Esophagus squamous epithelium (tissue), 5 donors: Measurements from ENCODE around the gene DAB1. TPM values are rescaled to one million over a fixed set of nuclear protein-coding genes. Genes with fewer than 3 reads are reported as not detected.

Experiments used
- DNase-seq: peaks from one replicate; lab custom pipeline; 2025; lab: John Stamatoyannopoulos, UW
- H3K27ac ChIP-seq, 4 donors: fragments of 200-600 bp; sonication (generic); one replicate each; pipeline ENCODE4 v1.5.1; 2016 to 2019; ENCODE audit warnings: mild to moderate bottlenecking in 1 of 4
- H3K27me3 ChIP-seq, 4 donors: fragments of 200-600 bp; sonication (generic); 1 replicate in 3 of 4; 2 replicates in 1 of 4; pipeline versions ENCODE4 v1.5.1 to v1.6.0; 2017 to 2021; ENCODE audit warnings: antibody characterized with exemption in 1 of 4
- H3K36me3 ChIP-seq, 3 donors: fragments of 200-600 bp; sonication (generic); one replicate each; pipeline ENCODE4 v1.5.1; 2016 to 2019
- H3K4me1 ChIP-seq, 3 donors: fragments of 200-600 bp; sonication (generic); one replicate each; pipeline ENCODE4 v1.5.1; 2017 to 2019
- H3K4me3 ChIP-seq, 4 donors: fragments of 200-600 bp; sonication (generic); 1 replicate in 3 of 4; 2 replicates in 1 of 4; pipeline ENCODE4 v1.5.1; 2016 to 2019; ENCODE audit warnings: mild to moderate bottlenecking in 2 of 4, moderate library complexity in 1 of 4
- H3K9me3 ChIP-seq, 3 donors: fragments of 200-600 bp; sonication (generic); one replicate each; pipeline ENCODE4 v1.5.1; 2016 to 2019
- POLR2A ChIP-seq, 4 donors: fragments of 450-650 bp; IDR thresholded peaks; one replicate each; pipeline ENCODE4 v1.6.1; 2017; ENCODE audit warnings: antibody characterized with exemption in 4 of 4, mild to moderate bottlenecking in 4 of 4, moderate library complexity in 3 of 4
- whole genome bisulfite sequencing, 2 donors: methylation state at CpG; one replicate each; pipeline ENCODE4 v1.1.5; 2018; 5-methylcytosine and 5-hydroxymethylcytosine counted together
- intact Hi-C: fragments of 100-400 bp; cut with DNase I; formaldehyde crosslinking; loops from one replicate; pipeline ENCODE4 v1.15.0; 2022
- total RNA-seq, 4 donors: library from RNA; depleted of rRNA; stranded (reverse); fragments of >200 nt; gene quantifications; one replicate each; pipeline ENCODE4 v1.1.0, GENCODE V29; 2016
- TF ChIP-seq, protein P1 (sequence below), 6 experiments: fragments of 450-650 bp in 4 of 6; fragments of 200-600 bp in 2 of 6; sonication (generic) in 2 of 6; IDR thresholded peaks; one replicate each; pipeline ENCODE4 v1.5.1; 2016 to 2019; ENCODE audit warnings: antibody characterized with exemption in 6 of 6, mild to moderate bottlenecking in 4 of 6, moderate library complexity in 4 of 6
- donor health status: DM: yes; HTN: yes; CAD: no.

Gene DAB1
- total RNA-seq, 4 donors from 2014 or later: under 0.01 TPM; not detected in 3

DNA sequence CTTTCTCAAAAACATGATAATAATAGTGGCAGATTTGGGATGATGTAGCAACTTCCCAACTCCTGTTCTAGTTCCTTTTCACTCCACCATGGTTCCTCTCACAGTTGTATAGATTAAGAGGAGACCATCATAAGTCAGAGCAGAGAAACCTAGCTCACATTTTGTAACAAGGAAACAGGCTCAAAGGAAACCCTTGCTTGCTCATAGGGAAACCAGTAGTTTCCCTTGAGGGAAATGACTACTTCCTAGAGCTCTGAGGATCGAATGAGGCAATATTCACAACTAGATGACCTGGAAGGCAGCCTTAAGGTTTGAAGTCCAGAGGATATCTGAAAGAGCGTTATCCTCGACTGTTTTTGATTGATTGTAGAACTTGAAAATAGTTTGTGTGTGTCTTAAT lies 382.0 kb downstream of the DAB1 start:
- H3K27me3 ChIP-seq: no peaks in the 10 kb centered on the region
- no peak overlapping the region for H3K4me3 ChIP-seq
- TF ChIP-seq, protein P1, sequence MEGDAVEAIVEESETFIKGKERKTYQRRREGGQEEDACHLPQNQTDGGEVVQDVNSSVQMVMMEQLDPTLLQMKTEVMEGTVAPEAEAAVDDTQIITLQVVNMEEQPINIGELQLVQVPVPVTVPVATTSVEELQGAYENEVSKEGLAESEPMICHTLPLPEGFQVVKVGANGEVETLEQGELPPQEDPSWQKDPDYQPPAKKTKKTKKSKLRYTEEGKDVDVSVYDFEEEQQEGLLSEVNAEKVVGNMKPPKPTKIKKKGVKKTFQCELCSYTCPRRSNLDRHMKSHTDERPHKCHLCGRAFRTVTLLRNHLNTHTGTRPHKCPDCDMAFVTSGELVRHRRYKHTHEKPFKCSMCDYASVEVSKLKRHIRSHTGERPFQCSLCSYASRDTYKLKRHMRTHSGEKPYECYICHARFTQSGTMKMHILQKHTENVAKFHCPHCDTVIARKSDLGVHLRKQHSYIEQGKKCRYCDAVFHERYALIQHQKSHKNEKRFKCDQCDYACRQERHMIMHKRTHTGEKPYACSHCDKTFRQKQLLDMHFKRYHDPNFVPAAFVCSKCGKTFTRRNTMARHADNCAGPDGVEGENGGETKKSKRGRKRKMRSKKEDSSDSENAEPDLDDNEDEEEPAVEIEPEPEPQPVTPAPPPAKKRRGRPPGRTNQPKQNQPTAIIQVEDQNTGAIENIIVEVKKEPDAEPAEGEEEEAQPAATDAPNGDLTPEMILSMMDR (IDR thresholded peaks at IDR 0.05): no peak
- no peak for TF ChIP-seq POLR2A (IDR thresholded peaks at IDR 0.05)
- no peak for DNase-seq
- no peaks in the 10 kb centered on the region for H3K4me1 ChIP-seq
- intact Hi-C loops: no loop called here
- no peaks in the 10 kb centered on the region for H3K9me3 ChIP-seq
- 75 to 83% methylated on average over 3 of the region's 3 CpGs for WGBS, 2 donors
- H3K27ac ChIP-seq: no peak overlapping the region
- no peaks in the 10 kb centered on the region for H3K36me3 ChIP-seq

- intact Hi-C loops: no loop called here
- no peak for DNase-seq
- no peaks in the 10 kb centered on the region for H3K36me3 ChIP-seq
- no peaks in the 10 kb centered on the region for H3K9me3 ChIP-seq
- TF ChIP-seq POLR2A (IDR thresholded peaks at IDR 0.05): no peak
- TF ChIP-seq, protein P1 (IDR thresholded peaks at IDR 0.05): no peak
- 51 to 58% methylated on average over 2 of the region's 2 CpGs for WGBS, 2 donors
- no peaks in the 10 kb centered on the region for H3K4me1 ChIP-seq
- H3K27ac ChIP-seq: no peak overlapping the region
- H3K27me3 ChIP-seq: no peaks in the 10 kb centered on the region
- H3K4me3 ChIP-seq: no peak overlapping the region
Observed at GRCh38 chr1:57040811-57041210, 383.0 kb downstream of the DAB1 start.

GRCh38 chr1:57036641-57037579 lies 386.9 kb downstream of the DAB1 start:
- intact Hi-C loops: no loop called here
- 50 to 59% methylated on average over 4 of the region's 4 CpGs for WGBS, 2 donors
- no peaks in the 10 kb centered on the region for H3K4me1 ChIP-seq

DNA sequence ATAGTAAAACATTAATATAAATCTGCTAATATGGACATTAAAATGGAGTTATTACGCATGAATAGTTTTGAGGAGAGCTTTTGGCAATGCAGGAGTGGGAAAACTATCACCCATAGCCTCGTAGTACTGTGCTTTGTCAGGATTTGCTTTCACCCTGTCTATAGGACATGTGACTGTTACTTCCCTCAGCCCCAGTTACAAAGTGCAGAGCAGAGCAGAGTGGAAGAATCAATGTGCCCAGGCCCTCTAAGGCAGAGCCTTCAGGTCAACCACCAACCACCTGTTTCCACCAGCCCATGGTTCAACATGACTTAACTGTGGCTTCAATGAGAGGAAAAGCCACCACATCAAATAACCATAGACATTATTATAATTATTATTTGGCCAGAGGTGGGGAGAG lies 389.1 kb downstream of the DAB1 start:
- Histone ChIP-seq H3K36me3 (no peaks in the 10 kb centered on the region), H3K27ac (no peak overlapping the region), H3K27me3 (no peaks in the 10 kb centered on the region), H3K4me1 (no peaks in the 10 kb centered on the region), H3K4me3 (no peak overlapping the region), H3K9me3 (no peaks in the 10 kb centered on the region)
- WGBS, 2 donors: 70 to 82% methylated on average over 2 of the region's 2 CpGs
- intact Hi-C loops: no loop called here
- TF ChIP-seq, protein P1 (IDR thresholded peaks at IDR 0.05): no peak
- no peak for TF ChIP-seq POLR2A (IDR thresholded peaks at IDR 0.05)
- DNase-seq: no peak

More at GRCh38 chr1:57036641-57037579, 386.9 kb downstream of the DAB1 start:
- H3K9me3 ChIP-seq: no peaks in the 10 kb centered on the region
- no peaks in the 10 kb centered on the region for H3K27me3 ChIP-seq
- H3K36me3 ChIP-seq: no peaks in the 10 kb centered on the region
- DNase-seq: no peak
- TF ChIP-seq, protein P1 (IDR thresholded peaks at IDR 0.05): no peak
- no peak for TF ChIP-seq POLR2A (IDR thresholded peaks at IDR 0.05)
- no peak overlapping the region for H3K4me3 ChIP-seq
- no peak overlapping the region for H3K27ac ChIP-seq
